GM12873 (cell line): Measurements from ENCODE around the gene UBASH3A.

Experiments used
- TF ChIP-seq, protein P1 (sequence below): IDR thresholded peaks from 2 replicates; pipeline ENCODE4 v1.5.1; 2012; ENCODE audit warnings: low read depth, mild to moderate bottlenecking, moderate library complexity, low read length, control low read depth; ENCODE audit not compliant: insufficient read depth; ENCODE audit errors: missing control alignments

UBASH3A gene

DNA sequence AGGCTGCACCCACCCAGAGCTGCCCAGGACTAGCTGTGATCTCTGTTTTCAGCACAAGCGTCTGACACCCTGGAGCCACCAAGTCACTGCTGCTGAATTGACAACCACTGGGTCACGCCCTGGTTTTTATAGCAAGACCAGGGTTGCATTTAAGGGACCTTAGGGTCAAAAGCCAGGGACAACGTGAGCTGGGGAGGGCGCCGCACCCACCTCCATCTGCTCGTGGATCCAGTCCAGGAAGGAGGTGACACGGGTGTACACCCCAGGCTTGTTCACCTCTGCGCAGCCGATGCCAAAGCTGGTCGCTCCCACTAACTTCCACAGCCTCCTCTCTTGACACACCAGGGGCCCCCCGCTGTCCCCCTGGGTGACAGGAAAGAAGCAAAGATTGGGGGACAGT is 28.2 kb upstream of the UBASH3A start:
- TF ChIP-seq, protein P1, sequence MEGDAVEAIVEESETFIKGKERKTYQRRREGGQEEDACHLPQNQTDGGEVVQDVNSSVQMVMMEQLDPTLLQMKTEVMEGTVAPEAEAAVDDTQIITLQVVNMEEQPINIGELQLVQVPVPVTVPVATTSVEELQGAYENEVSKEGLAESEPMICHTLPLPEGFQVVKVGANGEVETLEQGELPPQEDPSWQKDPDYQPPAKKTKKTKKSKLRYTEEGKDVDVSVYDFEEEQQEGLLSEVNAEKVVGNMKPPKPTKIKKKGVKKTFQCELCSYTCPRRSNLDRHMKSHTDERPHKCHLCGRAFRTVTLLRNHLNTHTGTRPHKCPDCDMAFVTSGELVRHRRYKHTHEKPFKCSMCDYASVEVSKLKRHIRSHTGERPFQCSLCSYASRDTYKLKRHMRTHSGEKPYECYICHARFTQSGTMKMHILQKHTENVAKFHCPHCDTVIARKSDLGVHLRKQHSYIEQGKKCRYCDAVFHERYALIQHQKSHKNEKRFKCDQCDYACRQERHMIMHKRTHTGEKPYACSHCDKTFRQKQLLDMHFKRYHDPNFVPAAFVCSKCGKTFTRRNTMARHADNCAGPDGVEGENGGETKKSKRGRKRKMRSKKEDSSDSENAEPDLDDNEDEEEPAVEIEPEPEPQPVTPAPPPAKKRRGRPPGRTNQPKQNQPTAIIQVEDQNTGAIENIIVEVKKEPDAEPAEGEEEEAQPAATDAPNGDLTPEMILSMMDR: no peak

DNA sequence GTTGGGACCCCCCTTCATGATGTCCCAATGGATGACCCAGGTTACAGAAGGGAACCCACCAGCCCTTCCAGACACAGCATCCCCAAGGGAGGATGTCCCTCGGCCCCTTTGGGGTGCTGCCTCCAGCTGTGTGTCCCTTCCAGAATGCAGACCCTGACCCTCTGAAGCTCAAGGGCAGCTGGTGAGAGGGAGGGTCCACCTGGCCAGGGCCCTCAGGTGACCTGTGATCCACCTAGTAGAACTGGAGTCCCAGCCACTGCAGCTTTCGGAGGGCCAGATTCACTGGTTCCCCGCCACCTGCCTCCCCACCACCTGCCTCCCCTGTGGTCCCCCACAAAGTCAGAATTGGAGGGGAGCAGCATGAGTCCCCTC is 27.8 kb upstream of the UBASH3A start:
- TF ChIP-seq, protein P1: no peak

DNA sequence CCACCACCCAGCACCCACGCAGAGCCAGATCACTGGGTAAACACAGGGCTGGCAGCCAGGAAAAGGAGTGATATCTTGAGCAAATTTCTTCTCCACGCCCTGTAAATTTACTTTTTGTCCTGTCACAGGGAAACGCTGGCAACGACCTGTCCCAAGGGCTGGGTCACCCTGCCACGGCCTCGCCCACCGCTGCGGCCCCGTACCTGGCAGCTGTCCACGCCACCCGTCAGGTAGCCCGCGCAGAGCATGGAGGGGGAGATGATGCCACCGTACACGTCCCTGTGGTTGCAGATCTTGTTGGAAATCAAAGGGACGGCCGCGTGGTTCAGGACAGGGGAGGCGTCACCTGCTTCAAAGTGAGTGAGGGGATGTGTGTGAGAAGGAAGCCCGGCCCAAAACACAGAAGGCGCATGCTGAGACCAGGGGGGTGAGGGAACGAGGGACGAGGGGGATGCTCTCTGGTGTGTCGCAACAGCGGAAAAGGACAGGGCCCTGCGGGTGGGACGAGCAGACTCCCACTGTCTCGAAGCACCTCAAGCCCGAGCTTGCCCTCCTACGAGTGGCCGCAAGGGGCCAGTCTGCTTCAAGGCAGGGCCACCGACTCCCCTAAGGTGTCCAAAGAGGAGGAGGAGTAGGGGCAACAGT is 27.2 kb upstream of the UBASH3A start:
- TF ChIP-seq, protein P1: no peak

DNA sequence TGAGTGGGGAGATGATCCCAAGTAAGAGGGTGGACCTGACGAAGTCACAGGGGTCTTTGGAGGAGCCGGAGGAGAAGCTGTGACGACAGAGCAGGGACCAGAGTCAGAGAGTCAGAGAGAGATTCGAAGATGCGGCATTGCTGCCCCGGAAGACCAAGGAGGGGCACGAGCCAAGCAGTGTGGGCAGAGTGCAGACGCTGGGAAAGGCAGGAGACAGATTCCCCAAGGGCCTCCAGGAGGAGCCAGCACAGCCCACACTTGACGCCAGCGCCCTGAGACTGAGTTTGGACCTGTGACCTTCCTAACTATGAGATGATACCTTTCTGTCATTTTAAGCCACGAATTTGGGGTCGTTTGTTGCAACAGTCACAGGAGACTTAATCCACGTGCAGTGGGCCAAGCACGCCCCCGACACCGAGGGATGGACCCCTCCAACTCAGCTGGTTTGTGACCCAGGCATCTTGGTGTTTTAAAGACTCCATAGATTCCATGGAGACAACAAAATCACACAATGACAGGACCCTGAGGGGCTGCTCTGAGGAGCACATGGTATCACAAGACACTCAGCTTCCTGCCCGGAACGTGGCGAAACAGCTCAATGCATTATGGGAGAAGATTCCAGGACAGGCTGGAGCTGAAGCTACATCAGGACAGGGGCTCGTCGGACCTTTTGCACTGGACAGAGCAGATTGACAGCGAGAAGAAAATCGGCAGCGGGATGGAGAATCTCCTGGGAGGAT is 26.3 kb upstream of the UBASH3A start:
- TF ChIP-seq, protein P1: no peak

DNA sequence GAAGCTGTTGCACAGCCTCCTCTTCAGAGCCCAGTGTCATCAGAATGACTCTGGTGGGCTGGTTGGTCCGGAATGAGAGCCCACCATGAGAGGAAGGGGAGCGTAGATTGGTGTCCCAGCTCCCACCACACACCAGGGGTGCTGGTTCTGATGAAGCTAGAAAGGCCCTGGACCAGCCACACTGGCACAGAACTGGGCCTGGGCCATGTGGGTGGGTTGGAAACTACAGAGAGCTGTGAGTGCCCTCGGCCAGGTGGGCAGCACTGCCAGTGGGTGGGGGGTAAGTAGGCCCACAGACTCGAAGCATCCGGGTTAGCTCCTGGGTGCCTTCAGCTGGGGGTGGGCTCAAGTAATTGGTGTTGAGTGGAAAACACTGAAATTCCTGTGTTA is 25.8 kb upstream of the UBASH3A start:
- TF ChIP-seq, protein P1: no peak

DNA sequence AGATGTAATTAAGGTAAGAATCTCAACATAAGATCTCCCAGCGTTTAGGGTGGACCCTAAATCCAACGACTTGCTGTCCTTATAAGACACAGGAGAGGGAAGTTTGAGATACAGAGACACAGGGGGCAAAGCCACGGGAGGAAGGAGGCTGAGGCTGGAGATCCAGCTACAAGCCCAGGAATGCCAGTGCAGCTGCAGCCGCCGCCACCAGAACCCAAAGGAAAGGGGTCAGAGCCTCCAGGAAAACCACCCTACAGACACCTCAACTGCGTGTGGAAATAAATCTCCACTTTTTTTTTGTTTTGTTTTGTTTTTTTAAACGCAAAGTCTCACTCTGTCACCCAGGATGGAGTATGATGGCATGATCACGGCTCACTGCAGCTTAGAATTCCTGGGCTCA is 25.3 kb upstream of the UBASH3A start:
- TF ChIP-seq, protein P1: no peak

DNA sequence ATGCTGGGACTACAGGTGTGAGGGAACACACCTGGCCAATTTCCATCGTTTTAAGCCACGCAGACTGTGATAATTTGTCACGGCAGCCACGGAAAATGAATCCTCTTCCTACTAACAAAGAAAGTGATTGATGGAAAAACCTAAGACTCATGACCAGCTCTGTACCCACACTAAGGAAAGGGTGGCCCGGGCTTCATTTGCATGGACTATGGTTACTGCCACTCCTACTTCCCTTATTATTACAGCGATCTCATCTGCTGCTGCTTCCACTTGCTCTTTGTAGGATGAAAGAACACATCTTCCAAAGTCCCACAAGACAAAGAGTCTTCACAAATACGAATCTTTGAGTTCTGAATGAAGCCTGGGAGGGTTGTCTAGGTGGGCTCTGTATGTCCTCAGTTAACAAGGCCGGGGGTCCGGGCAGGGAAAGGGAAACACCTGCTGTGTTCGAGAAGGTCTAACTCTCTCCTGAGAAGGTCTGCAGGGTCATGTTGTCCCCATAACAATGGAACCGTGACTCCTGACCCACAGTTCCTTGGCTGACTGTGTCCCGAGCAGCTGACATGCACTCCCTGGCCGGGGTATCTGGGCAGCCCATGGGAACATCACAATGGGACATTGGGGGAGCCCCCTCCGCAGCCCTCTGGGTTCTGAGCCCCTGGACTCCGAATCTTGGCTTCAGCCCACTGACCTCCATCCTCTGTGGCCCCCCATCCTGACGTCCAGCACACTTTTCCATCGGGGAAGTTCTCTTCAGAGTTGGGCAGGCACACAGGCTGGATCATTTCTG is 24.1 kb upstream of the UBASH3A start:
- TF ChIP-seq, protein P1: no peak
